Pons (tissue), 1 donor: ENCODE data around the gene ADAMTS12.
"Not testable (repeated sequence)": the region's sequence is repeated elsewhere in the genome, so short reads cannot be mapped to it uniquely, and the experiment has no call there.

Experiments
- DNase-seq: peaks from one replicate; pipeline ENCODE4 v3.0.0-alpha.2; 2016; ENCODE audit warnings: low spot score

The ADAMTS12 gene

DNA sequence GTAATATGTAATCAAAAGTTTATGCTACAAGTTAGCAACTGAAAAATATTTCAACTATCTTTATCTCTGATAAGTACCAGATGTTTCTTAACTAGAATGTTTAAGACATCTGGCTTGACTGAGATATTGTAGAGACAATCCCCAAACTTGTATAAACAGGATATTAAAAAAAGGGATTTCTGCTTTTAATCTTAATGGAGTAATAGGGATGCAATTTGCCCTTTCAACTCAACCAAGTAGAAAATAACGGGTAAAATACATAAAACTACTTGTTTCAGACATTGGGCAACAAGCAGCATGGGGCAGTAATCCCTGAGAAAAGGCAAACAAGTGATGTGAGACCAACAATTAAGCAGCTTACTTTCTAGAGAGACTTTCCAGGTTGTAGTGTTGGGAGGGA lies 9.4 kb upstream of the ADAMTS12 start:
- DNase-seq = no peak

DNA sequence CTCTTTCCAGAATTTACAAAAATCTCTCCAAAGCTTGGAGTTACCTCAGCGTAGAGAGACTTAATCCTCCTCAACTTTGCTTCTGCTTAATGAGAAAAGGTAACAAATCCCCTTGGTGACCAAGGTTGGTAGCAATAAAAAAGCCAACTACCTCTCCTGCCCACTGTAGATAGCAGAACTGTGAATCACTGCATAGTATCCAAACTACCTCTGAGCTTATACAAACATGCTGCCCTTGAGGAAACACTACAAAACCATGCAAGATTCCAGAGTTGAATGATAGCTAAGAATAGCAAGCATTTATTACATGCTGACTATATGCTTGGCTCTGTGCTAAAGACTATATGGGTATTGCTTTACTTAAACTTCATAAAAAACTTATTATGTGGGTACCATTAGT lies 2.8 kb upstream of the ADAMTS12 start:
- no peak for DNase-seq

DNA sequence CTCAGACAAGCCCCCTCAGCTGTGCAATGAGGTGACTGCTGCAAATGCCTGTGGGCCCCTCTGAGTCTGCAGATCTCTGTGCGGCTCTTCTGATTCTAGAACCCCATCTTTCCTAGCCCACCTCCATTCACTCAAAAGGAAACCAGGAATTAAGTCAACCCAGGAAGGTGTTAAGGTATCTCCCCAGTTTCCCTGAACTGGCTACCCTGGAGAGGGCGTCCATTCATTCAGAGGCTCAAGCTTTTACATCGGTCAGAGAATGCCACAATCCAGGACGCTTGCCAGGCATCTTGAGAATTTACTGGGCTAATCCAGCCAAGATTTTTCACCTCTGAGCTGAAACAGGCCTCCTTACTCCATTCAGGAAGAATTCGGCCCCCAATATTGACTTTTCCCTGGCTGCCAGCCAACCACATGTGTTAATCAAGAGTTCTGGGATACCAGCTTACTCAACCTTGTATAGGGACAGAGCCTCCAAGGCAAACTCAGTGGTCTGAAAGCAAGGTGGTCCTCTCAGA lies 889 bp upstream of the ADAMTS12 start:
- no peak for DNase-seq

DNA sequence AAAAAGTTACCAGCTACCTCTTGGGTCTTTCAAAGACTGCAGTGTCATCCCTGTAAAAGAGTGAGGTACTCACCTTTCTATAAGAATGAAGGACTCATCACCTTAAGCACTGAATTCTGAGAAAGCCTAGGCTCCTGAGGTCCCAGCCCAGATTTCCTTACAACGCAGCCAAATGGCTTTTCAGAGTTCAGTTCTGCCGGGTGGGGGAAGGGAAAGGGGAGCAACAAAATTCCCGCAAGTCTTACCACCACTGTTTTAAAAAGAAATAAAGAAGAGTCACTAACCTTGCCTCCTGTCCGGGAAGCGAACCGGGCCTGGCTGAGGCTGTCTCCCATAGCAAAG lies 373 bp downstream of the ADAMTS12 start:
- no peak for DNase-seq

DNA sequence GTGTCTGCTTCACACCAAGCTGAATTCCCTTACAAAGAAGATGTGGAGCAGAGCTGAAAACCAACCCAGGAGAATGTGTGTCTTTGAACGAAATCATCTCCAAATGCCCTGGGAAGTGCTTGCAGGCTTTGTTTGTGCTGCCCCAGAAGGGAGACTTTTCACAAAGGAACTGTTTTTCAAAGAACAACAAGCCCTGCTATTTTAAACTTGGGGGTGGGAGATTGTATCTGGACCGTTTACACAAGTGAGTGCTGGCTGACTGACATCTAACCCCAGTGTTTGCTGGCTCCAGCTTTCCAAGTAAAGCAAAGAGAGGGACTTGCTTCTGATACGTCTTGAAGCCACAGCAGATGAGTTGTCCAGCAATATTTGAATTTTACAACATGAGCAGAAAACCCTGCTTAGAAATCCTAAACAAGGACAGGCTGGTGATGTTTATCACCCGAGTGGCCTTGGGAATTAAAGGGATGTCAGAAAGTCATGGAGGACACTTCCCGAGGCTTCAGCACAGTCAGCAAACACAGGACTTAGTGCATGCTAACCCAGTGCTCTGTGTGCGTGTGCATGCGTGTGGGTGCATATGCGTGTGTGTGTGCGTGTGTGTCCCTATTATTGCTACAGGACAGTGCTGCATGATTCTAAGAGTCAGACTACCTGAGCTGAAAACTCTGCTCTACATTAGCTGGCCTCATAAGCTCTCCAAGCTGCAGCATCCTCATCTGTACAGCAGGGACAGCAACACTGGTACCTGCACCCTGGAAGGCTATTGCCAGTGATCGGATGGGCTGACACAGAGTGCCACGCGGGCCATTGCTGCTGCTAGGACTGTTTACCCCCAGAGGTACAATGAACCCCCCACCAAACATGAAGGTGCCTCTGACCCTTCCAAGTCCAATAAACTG lies 1.4 kb downstream of the ADAMTS12 start:
- DNase-seq = peak; percentile 36

DNA sequence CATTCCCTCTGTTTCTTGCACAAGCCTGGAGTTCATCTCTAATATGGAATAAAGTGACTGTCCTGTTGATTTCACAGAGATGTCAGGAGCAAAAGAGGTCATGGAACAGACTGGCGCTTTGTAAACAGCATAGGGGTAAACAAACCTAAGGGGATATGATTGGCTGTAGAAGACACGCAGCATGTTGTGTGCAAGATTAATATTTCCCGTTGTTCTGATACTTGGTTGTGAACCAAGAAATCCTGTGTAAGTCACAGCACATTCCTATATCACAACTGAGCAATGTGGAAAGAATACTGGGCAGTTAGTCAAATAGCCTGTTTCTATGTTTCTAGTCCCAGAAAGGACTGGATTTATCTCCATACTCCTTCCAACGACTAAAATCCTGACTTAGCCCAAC lies 3.2 kb downstream of the ADAMTS12 start:
- no peak for DNase-seq

DNA sequence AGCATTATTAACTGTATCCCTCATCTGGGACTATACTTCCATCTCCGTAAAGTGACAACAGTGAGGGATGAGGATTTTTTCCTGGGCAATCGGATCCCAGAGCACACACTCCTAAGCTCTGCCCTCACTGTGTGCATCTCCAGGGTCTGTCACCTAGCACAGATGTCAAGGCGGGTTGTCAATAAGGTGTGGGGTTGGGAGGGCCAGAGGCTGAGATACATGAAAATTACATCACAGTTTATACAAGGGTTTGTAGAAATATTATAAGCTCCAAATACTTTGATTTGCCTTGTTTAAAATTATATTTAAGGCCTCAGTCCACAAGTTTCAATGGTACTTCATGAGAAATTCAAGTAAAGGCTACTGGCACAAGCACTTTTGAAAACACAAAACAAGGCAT lies 4.5 kb downstream of the ADAMTS12 start:
- no peak for DNase-seq

DNA sequence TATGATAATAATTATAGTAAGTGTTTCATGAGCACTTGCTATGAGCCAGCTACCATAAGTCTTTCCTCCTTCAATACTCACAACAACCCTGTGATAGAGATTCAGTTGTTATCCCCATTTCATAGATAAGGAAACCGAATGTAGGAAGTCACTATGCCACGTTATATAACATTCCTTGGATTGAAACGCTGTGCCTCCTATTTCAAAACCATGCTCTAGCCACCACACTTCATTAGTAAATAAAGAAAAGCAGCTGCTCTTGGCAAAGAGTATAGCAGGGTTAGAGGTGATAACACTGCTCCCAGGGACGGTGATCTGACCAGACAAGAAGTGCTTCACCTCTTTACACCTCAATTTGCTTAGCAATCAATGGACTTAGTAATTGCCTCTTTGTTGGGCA lies 5.5 kb downstream of the ADAMTS12 start:
- DNase-seq = no peak

DNA sequence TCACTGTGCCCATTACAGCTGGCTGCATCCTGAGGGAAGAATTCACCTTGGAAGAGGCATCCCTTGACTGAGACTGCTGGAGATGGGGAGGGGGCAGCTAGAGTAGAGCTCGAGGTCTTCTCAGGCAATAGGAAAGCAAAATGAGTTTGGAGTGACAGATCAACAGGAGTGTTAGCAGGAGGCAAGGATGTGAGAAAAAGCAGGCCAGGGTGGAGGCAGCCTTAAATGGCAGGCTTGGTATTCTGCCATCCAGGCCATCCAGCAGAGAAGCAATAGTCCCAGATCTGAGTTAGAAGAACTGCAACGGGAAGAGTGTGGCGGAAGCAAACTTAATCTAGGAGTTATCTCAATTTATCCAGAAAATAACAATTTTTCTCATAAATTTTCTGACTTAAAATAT lies 6.1 kb downstream of the ADAMTS12 start:
- no peak for DNase-seq

DNA sequence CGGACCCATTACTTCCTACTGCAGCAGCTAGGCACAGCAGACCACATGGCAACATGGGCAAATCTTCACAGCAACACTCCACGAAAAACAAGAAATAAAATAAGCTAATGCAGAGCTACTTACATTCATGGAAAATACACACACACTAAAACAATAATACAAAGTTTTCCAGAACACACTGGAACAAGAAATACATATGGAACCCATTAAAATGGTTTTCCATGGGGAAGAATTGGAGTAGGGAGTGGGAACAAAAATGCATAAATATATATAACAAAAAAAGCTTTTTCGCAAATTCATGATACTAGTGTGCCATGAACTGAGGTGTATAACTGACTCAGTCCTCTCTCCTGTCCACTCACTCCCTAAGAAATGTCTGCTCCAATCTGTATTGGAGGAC lies 8.3 kb downstream of the ADAMTS12 start:
- DNase-seq = no peak

DNA sequence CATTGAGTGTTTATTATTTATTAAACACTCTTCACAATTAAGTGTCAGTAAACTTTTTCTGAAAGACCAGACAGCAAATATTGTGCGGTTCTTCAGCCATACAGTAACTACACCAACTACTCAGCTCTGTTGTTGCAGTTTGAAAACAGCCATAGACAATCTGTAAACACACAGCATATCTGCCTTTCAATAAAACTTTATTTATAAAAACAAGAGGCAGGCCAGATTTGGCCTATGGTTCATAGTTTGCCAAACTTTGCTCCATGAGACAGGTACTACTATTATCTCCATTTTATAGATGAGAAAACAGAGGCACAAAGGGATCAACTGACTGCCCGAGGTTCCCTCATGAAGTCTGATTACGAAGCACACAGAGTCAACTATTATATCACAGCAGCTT lies 11.5 kb downstream of the ADAMTS12 start:
- no peak for DNase-seq

DNA sequence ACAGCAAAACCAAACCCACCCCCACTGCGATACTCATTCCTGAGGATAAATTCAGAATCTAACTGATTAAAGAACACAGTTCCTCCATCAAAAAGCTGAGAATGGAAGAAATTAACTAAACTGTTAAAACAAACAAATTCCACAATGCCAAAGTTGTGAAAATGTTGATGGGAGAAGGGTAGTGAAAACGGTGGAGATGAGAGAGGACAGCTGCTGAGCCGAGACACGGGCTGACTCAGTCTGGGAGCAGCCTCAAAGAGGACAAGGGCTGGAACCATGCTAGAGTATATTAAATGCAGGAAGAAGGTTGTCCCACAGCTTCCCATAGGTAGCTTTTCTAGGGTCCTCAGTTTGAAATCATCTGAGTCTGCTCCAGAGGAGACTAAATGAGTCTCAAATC lies 14.3 kb downstream of the ADAMTS12 start:
- no peak for DNase-seq

DNA sequence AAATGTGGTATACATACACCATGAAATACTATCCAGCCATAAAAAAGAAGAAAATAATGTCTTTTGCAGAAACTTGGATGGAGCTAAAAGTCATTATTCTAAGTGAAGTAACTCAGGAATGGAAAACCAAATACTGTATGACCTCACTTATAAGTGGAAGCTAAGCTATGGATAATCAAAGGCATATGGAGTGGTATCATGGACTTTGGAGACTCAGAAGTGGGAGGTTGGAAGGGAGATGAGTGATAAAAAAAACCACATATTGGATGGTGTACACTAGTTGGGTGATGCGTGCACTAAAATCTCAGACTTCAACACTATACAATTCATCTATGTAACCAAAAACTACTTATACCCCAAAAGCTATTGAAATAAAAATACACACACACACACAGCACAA lies 24.5 kb downstream of the ADAMTS12 start:
- no peak for DNase-seq

DNA sequence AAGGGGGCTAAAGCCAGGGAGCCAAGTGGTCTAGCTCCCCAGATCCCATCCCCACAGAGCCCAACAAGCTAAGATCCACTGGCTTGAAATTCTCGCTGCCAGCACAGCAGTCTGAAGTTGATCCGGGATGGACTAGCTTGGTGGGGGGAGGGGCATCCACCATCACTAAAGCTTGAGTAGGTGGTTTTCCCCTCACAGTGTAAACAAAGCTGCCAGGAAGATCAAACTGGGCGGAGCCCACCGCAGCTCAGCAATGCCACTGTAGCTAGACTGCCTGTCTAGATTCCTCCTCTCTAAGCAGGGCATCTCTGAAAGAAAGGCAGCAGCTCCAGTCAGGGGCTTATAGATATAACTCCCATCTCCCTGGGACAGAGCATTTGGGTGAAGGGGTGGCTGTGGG lies 32.6 kb downstream of the ADAMTS12 start:
- DNase-seq = not testable (repeated sequence)

DNA sequence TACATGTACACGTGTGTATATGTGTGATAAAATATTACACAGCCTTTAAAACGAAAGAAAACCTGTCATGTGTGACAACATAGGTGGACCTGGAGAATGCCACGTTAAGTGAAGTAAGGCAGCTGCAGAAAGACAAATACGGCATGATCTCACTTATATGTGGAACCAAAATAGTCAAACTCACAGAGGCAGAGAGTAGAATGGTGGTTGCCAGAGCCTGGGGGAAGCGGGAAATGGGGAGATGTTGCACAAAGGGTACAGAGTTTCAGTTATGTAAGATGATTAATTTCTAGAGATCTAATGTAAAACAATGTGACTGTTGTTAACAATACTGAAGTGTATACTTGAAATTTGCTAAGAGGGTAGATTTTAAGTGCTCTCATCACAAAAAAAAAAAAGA lies 34.8 kb downstream of the ADAMTS12 start:
- DNase-seq = no peak

DNA sequence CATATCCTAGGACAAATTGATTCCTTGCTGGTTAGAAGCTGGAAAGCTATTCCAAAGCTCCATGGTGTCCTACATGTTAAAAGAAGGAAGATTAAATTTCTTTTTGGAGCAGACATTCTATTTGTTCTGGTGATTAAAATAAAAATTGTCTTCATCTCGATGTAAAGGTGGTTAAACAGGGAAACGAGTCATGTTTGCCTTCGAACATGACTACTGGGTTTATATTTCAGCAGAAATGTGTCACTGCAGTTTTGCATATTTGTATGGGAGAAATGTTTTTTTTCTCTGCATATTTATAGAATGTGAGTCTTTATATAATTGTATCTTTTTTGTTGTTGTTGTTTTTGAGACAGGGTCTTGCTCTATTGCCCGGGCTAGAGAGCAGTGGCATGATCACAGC lies 36.4 kb downstream of the ADAMTS12 start:
- DNase-seq = no peak

DNA sequence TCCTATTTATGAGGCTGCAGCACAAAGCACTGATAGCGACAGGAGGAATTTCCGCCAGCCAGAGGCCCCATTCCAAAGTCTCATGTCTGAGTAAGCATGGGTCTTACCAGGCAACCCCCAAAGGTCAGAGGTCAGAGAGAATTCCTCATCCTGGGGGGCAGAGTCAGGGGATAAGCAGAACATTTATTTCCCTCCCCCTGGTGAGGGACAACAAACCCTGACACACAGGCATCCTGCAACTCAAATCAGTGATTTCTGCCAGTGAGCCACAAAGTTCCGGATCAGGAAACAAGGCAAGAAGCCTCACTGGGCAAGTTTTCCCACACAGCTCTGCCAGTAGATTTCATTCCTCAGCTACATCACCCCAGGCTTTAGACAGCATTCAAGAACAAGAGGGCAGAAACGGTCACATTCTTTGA lies 37.0 kb downstream of the ADAMTS12 start:
- no peak for DNase-seq

DNA sequence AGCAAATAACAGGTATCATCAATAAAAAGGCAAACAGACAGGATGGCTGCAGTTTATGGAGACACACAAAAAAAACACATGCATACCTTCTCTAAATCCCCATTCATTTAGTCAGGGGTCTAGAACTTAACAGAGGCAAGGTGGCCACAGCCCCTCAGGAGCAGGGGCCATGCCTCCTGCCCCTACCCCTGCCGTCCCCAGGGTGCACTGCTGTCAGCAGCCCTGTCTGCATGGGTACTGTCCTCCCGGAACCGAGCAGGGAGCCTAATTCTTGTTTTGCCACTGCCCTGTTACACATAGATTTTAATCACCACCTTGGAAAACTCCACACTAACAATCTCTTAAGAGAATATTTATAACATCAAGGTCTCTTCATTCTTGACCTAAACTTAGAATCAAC lies 39.0 kb downstream of the ADAMTS12 start:
- DNase-seq = no peak

DNA sequence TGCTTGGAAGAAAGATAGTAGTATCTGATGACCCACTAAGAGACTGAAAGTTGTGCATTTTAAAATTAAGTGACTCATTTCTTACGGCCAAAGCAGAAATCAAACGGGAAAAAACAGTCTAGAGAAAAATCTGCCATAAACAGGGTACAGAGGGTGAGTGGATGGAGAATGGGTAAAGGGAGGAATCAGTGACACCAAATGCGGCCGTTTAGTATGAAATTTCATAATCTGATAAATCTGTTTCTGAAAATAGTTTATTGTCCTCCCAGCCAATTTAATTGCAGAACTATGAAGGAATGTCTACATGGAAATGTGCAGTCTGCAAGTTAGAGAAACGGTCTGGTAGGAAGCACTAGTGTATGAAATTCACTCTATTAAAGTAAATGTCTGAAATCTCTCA lies 39.5 kb downstream of the ADAMTS12 start:
- DNase-seq = no peak

DNA sequence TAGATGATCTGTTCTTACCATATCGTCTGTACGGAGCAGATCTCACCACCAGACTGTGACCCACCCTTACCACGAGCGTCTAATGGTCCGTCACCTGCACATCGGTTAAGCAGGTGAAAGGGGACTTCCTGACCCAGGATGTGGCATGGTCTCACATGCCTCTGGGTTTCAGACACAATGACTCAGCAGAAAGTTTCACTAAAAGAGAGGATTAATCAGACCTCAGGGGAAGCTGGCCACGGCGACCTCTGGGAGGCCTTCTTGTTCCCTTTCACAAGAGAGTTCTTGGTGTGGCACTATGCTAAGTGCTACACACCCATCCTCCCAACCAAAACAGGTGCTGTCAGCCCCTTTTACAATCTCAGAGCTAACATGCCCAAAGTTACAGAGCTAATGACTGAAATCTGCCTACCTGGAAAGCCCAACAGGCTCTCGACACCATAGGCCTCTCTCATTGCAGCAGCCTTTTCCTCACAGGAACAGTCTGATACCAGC lies 41.6 kb downstream of the ADAMTS12 start:
- DNase-seq = no peak

DNA sequence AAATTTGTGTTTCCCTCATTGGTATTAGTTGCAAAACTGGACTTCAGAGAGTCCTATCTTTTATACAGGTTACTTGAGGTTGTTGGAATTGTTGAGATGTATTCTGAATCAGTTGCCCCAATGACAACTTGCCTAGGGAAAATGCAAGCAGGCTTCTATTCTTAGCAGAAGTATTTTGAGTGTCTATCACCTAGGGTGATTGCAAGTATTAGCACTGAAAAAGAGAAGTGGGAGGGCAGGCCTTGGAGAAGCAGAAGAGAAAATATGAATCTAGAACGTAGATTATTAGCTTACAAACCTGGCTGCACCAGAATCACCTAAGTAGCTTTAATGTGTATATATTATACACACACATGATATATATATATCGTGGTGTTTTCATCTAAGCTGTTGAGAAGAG lies 43.2 kb downstream of the ADAMTS12 start:
- no peak for DNase-seq

DNA sequence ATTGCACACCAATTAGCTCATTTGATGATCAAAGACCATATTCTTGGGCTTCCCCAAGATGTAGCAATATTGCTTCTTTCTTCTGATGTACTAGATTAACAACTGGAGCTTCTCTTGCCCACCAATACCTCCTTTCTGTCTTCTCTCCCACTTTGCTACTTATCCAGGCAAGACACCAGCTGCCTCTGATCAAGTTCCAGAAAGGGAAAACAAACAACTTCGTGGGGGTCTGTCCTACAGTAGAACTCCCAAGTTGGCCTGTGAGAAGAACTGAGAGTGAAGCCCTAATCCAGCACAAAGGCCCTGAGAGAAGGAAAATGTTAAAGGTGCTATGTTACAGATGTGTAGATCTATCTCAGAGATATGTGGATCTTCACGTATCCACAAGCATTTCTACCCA lies 44.9 kb downstream of the ADAMTS12 start:
- DNase-seq = no peak

DNA sequence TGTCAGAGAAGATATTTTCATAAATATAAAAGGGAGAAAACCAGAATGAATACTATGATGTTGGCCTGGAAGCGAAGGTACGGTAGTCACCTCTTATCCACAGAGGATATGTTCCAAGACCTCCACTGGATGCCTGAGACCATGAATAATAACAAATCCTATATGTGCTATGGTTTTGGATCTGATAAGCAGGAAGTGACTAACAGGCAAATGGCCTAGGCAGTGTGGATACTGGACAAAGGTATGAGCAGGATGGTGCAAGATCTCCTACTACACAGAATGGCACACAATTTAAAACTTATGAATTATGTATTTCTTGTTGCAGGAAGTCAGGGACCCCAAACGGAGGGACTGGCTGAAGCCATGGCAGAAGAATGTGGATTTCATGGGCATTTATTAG lies 48.2 kb downstream of the ADAMTS12 start:
- no peak for DNase-seq

DNA sequence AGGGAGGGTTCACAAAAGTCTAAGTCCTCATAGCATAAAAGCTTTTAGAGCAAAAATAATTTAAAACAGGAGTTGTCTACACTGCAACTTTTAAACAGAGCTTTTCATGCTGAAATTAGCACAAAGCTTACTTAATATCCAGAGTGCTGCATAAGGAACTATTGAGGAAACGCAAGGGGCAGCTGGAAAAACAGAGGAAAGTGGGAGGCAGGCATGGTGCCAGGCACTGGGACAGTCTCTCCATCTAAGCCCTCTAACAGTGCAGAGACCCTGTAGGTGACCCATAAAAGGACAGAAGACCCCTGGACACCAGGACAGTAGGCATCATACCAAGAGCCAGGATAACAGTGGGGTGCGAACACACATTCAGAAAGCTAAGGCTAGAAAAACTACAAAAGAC lies 49.3 kb downstream of the ADAMTS12 start:
- DNase-seq = no peak
